GM12873 (cell line): ENCODE measurements around the gene PGLYRP4.

ENCODE experiments used
- CTCF ChIP-seq: IDR thresholded peaks from 2 replicates; pipeline ENCODE4 v1.5.1; 2012; ENCODE audit warnings: low read depth, mild to moderate bottlenecking, moderate library complexity, low read length, control low read depth; ENCODE audit not compliant: insufficient read depth; ENCODE audit errors: missing control alignments

PGLYRP4 gene

GRCh38 chr1:153360592-153361479 is 12.2 kb upstream of the PGLYRP4 start:
- TF ChIP-seq CTCF: no peak

GRCh38 chr1:153360190-153360589 is 11.5 kb upstream of the PGLYRP4 start:
- TF ChIP-seq CTCF: no peak

GRCh38 chr1:153359241-153359640 is 10.6 kb upstream of the PGLYRP4 start:
- no peak for TF ChIP-seq CTCF

GRCh38 chr1:153358691-153358975 is 10.0 kb upstream of the PGLYRP4 start:
- no peak for TF ChIP-seq CTCF

GRCh38 chr1:153357853-153358690 is 9.4 kb upstream of the PGLYRP4 start, which contains the start of gene S100A9:
TSS of gene S100A9 (plus strand) at chr1:153357854. CDS start at chr1:153358284, 430 bp downstream.
- no peak for TF ChIP-seq CTCF

GRCh38 chr1:153357076-153357852 is 8.6 kb upstream of the PGLYRP4 start:
- TF ChIP-seq CTCF: no peak

- no peak for TF ChIP-seq CTCF
Measured at GRCh38 chr1:153356392-153357075, 7.9 kb upstream of the PGLYRP4 start.
